Rectal smooth muscle tissue (tissue), 1 donor: ENCODE data around the gene DNASE2.
"Not testable (repeated sequence)": the region's sequence is repeated elsewhere in the genome, so short reads cannot be mapped to it uniquely, and the experiment has no call there.

Source experiments
- H3K27ac ChIP-seq: one replicate; pipeline ENCODE4 v1.7.0; 2013; ENCODE audit warnings: low read depth, low read length, inconsistent platforms
- H3K27me3 ChIP-seq: one replicate; pipeline ENCODE4 v1.7.0; 2013; ENCODE audit warnings: low read length; ENCODE audit not compliant: control insufficient read depth, insufficient read depth
- H3K36me3 ChIP-seq: one replicate; pipeline ENCODE4 v1.7.0; 2013; ENCODE audit warnings: low read length; ENCODE audit not compliant: control insufficient read depth, insufficient read depth
- H3K4me1 ChIP-seq: one replicate; pipeline ENCODE4 v1.7.0; 2013; ENCODE audit warnings: low read length; ENCODE audit not compliant: control insufficient read depth, insufficient read depth
- H3K4me3 ChIP-seq: one replicate; pipeline ENCODE4 v1.7.0; 2013; ENCODE audit warnings: low read length
- H3K9ac ChIP-seq: one replicate; pipeline ENCODE4 v1.7.0; 2013; ENCODE audit warnings: low read length

DNASE2 gene

DNA sequence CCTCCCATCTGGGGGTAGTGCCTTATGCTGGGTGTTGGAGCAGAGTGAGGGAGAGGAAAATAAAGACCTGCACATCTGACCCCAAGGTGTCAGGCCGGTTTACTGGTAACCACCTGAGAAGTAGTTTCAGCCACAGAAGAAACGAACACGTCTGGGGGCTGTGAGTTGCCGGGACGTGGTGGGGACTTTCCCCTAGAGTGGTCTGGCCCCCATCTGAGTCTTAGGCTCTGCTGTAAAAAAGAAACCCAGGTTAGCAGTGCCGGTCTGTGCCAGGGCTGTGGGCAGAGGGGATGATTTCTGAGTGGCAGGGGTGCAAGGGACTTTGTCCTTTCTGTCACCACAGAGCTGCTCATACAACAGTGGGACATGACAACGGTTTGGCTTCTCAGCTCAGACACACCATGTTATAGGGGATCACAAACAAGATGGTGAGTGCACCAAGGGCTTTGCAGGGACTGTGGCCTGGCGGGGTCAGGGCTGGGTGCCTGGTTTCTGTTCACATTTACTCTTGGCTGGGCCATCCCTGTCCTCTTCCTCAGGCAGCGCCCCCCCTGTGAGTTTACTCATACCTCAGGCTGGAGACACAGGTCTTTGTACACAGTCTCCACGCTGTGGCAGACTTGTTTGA lies 18.8 kb upstream of the DNASE2 start:
- Histone ChIP-seq H3K9ac (no peak overlapping the region), H3K36me3 (peaks cover 13% of the 10 kb centered on the region), H3K4me3 (no peak overlapping the region), H3K4me1 (no peaks in the 10 kb centered on the region), H3K27ac (no peak overlapping the region), H3K27me3 (no peaks in the 10 kb centered on the region)

DNA sequence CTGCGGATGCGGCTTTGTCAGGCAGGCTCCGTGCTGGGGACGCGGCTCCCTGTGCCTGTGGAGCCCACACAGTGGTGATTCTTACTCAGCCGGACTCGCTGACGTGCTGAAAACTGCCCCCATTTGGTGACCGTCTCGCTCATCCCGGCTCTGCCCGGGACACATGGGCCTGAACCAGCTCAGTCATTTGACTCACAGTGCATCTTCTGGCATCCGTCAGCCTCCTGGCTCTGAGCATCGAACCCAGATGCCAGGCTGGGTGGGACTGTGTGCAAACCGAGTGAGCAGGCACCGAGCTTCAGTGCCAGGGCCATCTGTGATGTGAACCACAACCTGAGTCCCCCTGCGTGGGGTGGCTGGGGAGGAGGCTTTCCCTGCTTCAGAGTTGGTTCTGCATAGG lies 15.2 kb upstream of the DNASE2 start:
- H3K36me3 ChIP-seq: peaks cover 13% of the 10 kb centered on the region
- H3K4me3 ChIP-seq: no peak overlapping the region
- peaks cover 5% of the 10 kb centered on the region for H3K4me1 ChIP-seq
- no peak overlapping the region for H3K9ac ChIP-seq
- no peak overlapping the region for H3K27ac ChIP-seq
- no peaks in the 10 kb centered on the region for H3K27me3 ChIP-seq

DNA sequence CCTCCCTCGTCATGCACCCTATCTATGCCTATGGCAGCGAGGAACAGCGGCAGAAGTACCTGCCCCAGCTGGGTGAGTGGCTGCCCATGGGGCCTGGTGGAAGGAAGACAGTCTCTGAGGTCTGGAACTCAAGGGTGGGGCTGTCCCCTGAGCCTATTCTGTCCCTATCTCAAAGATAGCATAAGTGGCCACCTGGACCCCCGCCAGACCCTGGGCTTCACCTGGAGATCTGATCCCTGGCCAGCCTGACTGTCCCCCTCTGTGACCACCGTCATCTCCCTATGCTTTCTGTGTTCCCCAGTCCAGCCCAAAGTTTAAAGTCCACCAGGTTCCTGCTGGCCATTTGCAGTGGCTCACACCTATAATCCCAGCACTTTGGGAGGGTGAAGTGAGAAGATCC lies 12.3 kb upstream of the DNASE2 start:
- Histone ChIP-seq H3K27me3 (no peaks in the 10 kb centered on the region), H3K9ac (no peak overlapping the region), H3K27ac (no peak overlapping the region), H3K4me3 (no peak overlapping the region), H3K36me3 (peaks cover 11% of the 10 kb centered on the region), H3K4me1 (peaks cover 9% of the 10 kb centered on the region)

GRCh38 chr19:12891553-12892021 lies 10.3 kb upstream of the DNASE2 start:
- Histone ChIP-seq H3K27ac (peak overlapping the region; percentile 6), H3K27me3 (no peaks in the 10 kb centered on the region), H3K36me3 (peaks cover under 1% of the 10 kb centered on the region), H3K9ac (peak overlapping the region; percentile 78), H3K4me3 (peak overlapping the region; percentile 84), H3K4me1 (peaks cover 9% of the 10 kb centered on the region)

GRCh38 chr19:12890787-12891552 lies 9.7 kb upstream of the DNASE2 start, which contains the start of gene GCDH:
GCDH (plus strand) TSS chr19:12891160; CDS start chr19:12891305, 145 bp downstream.
- Histone ChIP-seq H3K36me3 (no peaks in the 10 kb centered on the region), H3K4me3 (peak within 1 kb of the TSS; percentile 84), H3K9ac (peak within 1 kb of the TSS; percentile 78), H3K27ac (peak within 1 kb of the TSS; percentile 6), H3K27me3 (no peaks in the 10 kb centered on the region), H3K4me1 (peaks cover 9% of the 10 kb centered on the region)

DNA sequence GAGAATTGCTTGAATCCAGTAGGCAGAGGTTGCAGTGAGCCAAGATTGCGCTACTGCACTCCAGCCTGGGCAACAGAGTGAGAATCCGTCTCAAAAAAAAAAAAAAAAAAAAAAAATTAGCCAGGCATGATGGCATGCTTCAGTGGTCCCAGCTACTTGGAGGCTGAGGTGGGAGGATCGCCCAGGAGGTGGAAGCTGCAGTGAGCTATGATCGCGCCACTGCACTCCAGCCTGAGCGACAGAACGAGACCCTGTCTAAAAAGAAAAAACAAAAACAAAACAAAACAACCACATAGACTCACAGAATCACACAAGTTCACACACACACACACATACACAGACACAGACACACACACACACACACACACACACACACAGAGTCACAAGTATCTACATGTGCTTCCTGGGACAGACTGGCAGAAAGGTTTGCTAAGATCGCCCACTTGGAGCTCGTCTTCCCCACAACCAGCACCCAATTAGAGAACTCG lies 9.1 kb upstream of the DNASE2 start:
- not testable (repeated sequence) for H3K27me3 ChIP-seq, H3K27ac ChIP-seq, H3K36me3 ChIP-seq, H3K9ac ChIP-seq, H3K4me1 ChIP-seq
- H3K4me3 ChIP-seq: peak overlapping the region; percentile 60

GRCh38 chr19:12888006-12888603 lies 6.9 kb upstream of the DNASE2 start:
- H3K27me3 ChIP-seq: no peaks in the 10 kb centered on the region
- H3K4me3 ChIP-seq: no peak overlapping the region
- H3K4me1 ChIP-seq: peaks cover 11% of the 10 kb centered on the region
- no peak overlapping the region for H3K9ac ChIP-seq
- H3K27ac ChIP-seq: no peak overlapping the region
- H3K36me3 ChIP-seq: no peaks in the 10 kb centered on the region

DNA sequence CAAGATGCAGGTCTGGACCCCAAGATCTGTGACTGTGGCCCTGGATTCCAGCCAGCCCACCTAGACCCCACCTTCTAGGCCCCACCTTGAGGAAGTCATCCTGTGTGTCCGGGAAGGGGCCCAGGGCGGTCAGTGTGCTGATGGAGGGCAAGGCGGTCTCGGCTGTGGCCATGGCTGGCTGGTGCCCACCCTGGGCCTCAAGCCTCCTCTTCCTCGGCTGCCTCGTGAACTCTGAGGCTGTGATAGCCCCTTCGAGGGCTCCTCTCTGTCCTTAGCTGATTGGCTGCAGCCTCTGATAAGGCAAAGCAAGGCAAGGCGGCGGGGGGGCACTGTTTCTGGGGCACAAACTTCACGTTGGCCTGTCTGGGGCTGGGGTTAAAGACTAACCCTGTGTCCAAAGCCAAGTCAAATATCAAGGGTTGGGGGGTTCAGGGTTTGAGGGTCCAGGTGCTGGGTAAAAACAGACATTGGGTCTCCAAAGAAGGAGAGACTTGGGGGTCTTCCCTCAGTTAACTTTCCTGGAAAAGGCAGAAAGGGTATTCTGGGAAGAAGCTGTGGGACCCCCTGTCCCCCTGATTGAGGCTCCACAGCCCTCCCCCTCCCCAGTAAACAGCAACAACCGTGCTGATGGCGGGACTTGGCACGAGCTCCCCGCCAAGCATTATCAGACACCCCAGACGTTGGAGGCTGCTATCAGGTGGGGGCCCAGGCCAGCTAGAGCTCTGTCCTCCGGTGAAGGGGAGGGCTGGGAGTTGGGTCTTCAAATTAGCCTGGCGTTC lies 5.9 kb upstream of the DNASE2 start, which contains the start of gene KLF1:
Gene KLF1, minus strand, starts transcription at position 233 of the 779 bp plus-strand sequence. Its CDS starts 61 bp downstream, at position 172.
- Histone ChIP-seq H3K27me3 (no peaks in the 10 kb centered on the region), H3K27ac (no peak within 1 kb of the TSS), H3K9ac (no peak within 1 kb of the TSS), H3K36me3 (no peaks in the 10 kb centered on the region), H3K4me1 (peaks cover 11% of the 10 kb centered on the region), H3K4me3 (peak within 1 kb of the TSS; percentile 45)

DNA sequence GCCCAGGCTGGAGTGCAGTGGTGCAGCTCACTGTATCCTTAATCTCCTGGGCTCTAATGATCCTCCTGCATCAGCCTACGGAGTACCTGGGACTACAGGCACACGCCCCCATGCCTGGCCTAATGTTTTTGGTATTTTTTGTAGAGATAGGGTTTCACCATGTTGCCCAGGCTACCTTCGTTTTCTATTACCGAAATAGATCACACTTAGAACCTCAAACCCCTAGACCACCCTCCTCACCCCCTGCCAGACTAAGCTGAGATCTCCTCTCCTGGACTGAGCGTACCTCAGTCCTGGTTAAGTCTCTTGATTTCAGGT lies 5.4 kb upstream of the DNASE2 start:
- no peak overlapping the region for H3K4me3 ChIP-seq
- H3K9ac ChIP-seq: no peak overlapping the region
- H3K27me3 ChIP-seq: no peaks in the 10 kb centered on the region
- no peaks in the 10 kb centered on the region for H3K36me3 ChIP-seq
- peaks cover 7% of the 10 kb centered on the region for H3K4me1 ChIP-seq
- H3K27ac ChIP-seq: no peak overlapping the region

GRCh38 chr19:12885749-12886650 lies 4.8 kb upstream of the DNASE2 start:
- Histone ChIP-seq H3K27ac (no peak overlapping the region), H3K27me3 (no peaks in the 10 kb centered on the region), H3K36me3 (no peaks in the 10 kb centered on the region), H3K4me3 (peak overlapping the region; percentile 45), H3K4me1 (peaks cover 5% of the 10 kb centered on the region), H3K9ac (no peak overlapping the region)

DNA sequence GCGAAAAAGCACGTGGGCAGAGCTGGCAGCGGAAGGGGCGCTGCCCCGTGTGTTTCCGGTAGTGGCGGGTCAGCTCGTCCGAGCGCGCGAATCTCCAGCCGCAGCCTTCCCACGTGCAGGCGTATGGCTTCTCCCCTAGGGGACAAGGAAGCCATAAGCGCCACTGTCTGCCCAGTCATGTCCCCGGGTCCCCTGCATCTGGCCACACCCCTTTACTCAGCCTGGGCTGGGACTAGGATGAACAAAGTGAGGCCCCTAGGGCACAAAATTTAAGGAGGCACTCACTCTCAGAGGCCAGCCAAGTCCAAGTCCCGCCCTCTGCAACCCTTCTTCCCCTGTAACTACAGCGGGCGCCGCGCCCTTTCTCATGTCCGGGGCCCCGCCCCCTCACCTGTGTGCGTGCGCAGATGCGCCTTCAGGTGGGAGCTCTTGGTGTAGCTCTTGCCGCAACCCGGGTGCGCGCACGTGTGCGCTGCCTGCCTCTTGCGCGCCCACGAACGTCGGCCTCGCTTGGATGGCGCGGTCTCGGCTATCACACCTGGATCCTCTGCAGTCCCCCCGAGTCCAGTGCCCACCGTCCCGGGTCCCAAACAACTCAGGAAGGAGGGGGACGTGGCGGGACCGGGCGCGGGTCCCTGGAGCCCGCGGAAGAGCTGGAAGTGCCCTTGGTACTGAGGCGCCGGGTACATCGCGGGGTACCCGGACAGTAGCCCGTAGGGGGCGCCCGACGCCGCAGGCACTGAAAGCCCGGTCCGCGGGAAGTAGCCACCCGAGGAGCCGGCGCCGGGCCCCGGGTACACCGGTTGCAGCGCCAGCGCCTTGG lies 3.9 kb upstream of the DNASE2 start:
- Histone ChIP-seq H3K27ac (no peak overlapping the region), H3K27me3 (no peaks in the 10 kb centered on the region), H3K9ac (no peak overlapping the region), H3K4me1 (peaks cover 4% of the 10 kb centered on the region), H3K4me3 (peak overlapping the region; percentile 59), H3K36me3 (no peaks in the 10 kb centered on the region)
